Measurements from ENCODE around the gene COL25A1.

GRCh38 chr4:109182696-109183095 is 119.8 kb downstream of the COL25A1 start:
- TF ChIP-seq REST (IDR thresholded peaks at IDR 0.05), result no peak
- TF ChIP-seq RAD21 (IDR thresholded peaks at IDR 0.05), result no peak
- TF ChIP-seq, protein P1, sequence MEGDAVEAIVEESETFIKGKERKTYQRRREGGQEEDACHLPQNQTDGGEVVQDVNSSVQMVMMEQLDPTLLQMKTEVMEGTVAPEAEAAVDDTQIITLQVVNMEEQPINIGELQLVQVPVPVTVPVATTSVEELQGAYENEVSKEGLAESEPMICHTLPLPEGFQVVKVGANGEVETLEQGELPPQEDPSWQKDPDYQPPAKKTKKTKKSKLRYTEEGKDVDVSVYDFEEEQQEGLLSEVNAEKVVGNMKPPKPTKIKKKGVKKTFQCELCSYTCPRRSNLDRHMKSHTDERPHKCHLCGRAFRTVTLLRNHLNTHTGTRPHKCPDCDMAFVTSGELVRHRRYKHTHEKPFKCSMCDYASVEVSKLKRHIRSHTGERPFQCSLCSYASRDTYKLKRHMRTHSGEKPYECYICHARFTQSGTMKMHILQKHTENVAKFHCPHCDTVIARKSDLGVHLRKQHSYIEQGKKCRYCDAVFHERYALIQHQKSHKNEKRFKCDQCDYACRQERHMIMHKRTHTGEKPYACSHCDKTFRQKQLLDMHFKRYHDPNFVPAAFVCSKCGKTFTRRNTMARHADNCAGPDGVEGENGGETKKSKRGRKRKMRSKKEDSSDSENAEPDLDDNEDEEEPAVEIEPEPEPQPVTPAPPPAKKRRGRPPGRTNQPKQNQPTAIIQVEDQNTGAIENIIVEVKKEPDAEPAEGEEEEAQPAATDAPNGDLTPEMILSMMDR (IDR thresholded peaks at IDR 0.05; ENCODE audit: low read depth, low read length, missing input control), result no peak
- TF ChIP-seq, protein P2, sequence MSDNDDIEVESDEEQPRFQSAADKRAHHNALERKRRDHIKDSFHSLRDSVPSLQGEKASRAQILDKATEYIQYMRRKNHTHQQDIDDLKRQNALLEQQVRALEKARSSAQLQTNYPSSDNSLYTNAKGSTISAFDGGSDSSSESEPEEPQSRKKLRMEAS (IDR thresholded peaks at IDR 0.05), result no peak
- TF ChIP-seq RXRA (IDR thresholded peaks at IDR 0.05), result no peak
